Panc1 (cell line): Measurements from ENCODE around the gene SLCO4A1.

Source experiments
- REST ChIP-seq, 2 experiments: IDR thresholded peaks; 2 replicates each; pipeline ENCODE4 v1.6.1; 2011 to 2012; ENCODE audit warnings: low read depth in 2 of 2, control low read depth in 1 of 2, low read length in 1 of 2, mild to moderate bottlenecking in 1 of 2, moderate library complexity in 1 of 2; ENCODE audit not compliant: insufficient read depth in 1 of 2
- SIN3A ChIP-seq: IDR thresholded peaks from 2 replicates; pipeline ENCODE4 v1.6.1; 2012; ENCODE audit warnings: low read depth, mild to moderate bottlenecking, low read length, moderate library complexity, borderline replicate concordance; ENCODE audit not compliant: insufficient read depth
- TF ChIP-seq, protein P1 (sequence below): fragments of 450-650 bp; IDR thresholded peaks from 2 replicates; pipeline ENCODE4 v1.5.1; 2017; ENCODE audit warnings: mild to moderate bottlenecking

DNA sequence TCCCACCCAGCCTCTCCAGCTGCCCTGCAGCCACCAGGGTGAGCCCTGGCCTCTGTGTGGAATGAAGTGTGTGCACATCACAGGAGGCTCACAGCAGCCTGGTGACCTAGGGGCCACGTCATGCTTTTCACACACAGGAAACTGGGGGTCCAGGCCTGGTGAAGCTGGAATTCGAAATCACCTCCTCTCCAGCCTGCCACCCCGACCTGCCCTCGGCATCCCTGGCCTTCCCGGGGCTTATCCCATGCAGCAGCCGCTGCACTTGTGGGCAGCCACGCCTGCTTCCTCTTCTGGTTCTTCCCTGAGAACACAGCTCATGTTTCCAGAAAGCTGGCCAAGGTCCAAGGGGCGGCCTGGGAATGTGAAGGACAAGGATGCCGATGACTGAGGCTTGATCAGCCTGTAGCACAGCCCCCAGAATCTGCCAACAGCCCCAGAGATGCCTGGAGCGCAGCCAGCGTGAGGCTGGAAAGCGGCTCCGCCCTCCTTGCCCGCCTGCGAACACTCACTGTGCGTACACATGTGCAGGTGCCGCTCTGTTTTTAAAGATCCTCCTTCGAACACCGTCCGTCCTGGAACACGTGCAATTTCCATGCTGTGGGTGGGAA, 62.1 kb downstream of the SLCO4A1 start:
- TF ChIP-seq, protein P1, sequence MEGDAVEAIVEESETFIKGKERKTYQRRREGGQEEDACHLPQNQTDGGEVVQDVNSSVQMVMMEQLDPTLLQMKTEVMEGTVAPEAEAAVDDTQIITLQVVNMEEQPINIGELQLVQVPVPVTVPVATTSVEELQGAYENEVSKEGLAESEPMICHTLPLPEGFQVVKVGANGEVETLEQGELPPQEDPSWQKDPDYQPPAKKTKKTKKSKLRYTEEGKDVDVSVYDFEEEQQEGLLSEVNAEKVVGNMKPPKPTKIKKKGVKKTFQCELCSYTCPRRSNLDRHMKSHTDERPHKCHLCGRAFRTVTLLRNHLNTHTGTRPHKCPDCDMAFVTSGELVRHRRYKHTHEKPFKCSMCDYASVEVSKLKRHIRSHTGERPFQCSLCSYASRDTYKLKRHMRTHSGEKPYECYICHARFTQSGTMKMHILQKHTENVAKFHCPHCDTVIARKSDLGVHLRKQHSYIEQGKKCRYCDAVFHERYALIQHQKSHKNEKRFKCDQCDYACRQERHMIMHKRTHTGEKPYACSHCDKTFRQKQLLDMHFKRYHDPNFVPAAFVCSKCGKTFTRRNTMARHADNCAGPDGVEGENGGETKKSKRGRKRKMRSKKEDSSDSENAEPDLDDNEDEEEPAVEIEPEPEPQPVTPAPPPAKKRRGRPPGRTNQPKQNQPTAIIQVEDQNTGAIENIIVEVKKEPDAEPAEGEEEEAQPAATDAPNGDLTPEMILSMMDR, result peak; percentile 26; the same call in 1 of the 2 replicates
- TF ChIP-seq REST (IDR thresholded peaks at IDR 0.05; ENCODE audit: insufficient read depth in 1 of 2, low read depth in 2 of 2, low read length in 1 of 2) (no peak), SIN3A (no peak)
